GM21786 (cell line): ENCODE data around the gene NTRK3.

ENCODE experiments used
- ATAC-seq: cut with Tn5 transposase; IDR thresholded peaks from one replicate; pipeline ENCODE4 v1.9.1; 2021; ENCODE audit not compliant: unreplicated experiment

NTRK3 gene

GRCh38 chr15:88006146-88006545, 250.4 kb downstream of the NTRK3 start:
- no peak for ATAC-seq

DNA sequence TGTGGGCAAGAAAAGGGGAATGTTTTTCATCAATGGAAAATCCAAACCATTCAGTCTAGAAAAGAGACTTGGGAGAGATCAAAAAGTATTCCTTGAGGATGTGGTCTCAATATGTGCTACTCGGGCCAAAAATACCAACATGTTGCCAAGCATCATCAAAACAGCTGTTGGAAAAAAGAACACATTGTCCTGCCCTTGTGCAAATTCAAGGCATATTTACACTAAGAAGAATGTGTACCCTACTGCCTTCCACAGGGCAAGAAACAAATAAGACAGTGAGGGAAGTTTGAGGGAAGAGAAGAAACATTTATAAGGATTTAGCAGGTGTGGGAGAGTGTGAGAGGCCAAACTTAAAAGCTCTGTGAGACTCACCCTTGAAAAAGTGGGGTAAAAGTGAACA, 252.1 kb downstream of the NTRK3 start:
- ATAC-seq = no peak

DNA sequence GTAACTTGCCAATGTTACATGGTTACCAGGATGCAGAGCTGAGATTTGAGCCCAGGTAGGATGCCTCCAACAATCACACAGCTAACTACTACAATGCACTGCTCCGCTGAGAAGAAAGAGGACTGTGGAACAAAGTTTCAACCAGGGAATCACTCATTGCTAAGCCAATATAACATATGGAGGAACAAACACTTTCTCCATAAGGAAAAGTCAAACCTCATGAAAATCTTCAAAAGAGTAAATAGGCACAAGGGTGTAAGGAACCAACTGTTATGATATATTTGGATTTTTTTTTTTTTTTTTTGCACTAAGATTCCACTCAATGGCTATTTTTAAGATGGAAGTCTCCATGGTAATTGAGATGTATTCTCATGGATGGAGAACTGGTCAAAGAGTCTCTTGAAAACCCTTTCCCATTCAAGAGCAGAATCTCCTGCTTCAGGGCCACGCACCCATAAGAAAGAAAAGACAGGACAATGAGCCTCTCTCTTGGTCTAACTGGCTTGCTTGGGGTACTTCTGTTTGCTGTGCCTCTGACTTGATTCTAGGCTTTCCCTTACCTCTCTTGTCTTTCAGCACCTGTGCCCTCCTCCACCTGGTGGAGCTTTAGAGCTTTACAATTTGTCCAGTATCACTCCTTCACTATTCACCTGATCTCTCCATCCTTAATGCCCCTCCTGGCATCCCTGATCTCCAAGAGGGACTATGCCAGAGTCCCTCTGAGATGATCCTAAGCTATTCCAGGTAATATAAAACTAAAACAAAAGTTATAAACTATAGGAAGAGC, 252.8 kb downstream of the NTRK3 start:
- no peak for ATAC-seq

DNA sequence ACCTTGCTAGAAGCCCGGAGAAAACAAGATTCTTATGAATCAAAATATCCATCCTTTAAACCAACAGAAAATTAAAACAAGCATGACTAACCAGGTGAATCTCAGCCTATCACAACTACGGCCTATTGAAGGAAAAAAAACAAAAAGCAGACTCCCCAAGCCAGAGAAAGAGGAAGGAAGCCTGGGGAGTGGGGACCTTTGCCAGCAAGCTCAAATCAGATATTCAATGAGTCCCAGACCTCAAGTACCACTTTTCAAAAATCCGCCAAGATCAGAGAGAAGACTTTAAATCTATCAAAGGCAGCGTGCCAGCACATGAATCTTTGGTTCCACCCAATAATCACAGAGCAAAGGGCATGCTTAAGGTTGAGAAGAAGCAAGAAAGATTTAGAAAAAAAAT, 253.8 kb downstream of the NTRK3 start:
- no peak for ATAC-seq

DNA sequence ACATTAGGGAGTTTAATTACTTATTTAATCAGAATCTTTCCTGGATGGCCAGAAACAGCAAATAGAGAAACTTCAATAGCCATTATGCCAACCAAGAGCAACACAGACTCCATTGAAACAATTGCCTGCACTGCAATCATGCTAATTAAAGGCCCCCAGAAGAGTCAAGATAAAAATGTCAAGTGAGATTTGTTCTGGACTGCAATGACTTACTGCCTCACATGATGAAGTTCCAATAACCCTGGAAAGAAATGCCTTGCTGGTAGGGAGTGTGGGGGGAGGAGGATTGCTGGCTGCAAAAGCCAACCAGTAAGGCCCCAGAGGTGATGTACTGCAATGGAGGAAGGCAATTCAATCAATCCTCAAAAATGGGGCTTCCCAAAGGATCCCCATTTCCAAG, 257.9 kb downstream of the NTRK3 start:
- ATAC-seq = no peak

- ATAC-seq = no peak
Measured at GRCh38 chr15:87986776-87987175, 269.8 kb downstream of the NTRK3 start.

DNA sequence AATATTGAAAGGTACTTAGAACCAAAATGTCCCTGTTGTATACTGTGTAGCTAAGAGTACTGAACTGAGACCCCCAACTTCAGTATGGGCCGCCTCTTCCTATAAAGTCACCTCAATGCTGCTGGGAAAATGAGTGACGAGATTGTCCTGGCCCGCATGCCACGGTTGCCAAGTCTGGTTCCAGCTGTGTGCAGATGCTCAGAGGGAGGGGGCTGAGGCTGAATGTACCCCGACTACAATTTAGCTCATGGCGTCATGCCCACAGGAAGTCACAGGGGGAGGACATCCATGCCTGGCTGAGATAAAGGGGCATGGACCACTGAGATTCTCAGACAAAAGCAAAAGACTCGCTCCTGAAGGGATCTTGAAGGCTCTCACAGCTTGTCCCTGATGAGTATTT, 271.1 kb downstream of the NTRK3 start:
- ATAC-seq = no peak

DNA sequence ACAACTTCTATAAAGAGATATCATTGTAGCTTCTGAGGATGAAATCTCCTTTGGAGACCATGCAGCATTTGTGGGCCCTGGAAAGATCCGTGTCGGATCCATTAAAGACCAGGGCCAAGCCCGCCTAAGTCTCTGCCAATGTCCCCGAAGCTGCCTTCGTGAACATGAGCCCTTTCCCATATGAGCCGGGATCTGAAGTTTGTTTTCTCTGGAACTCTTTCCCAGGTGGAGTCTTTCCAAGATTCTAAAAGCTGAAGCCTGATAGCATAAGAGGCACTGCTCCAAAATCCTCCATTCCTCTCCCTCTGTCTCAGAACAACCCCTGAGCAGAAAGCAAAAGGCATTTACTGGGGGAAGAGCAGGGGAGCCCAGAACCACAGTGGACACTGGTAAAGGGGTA, 274.6 kb downstream of the NTRK3 start:
- ATAC-seq = no peak

DNA sequence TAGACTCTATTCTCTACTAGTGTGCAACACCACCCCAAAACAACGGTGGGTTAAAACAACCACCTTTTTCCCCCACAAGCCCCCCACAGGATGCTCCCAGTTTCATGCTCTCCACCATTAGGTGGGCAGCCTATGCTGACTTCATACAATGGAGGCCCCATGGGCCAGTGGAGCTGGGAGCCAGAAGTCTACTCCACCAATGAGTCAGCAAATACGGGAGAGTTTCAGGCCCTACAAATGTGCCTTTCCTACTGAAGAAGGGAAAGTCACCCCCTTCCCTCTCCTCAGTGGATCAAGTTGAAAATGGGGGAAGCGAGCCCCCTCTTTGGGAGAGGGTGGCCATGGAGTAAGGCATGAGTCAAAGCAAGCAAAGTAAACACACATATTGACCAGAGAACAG, 278.6 kb downstream of the NTRK3 start:
- ATAC-seq = no peak

DNA sequence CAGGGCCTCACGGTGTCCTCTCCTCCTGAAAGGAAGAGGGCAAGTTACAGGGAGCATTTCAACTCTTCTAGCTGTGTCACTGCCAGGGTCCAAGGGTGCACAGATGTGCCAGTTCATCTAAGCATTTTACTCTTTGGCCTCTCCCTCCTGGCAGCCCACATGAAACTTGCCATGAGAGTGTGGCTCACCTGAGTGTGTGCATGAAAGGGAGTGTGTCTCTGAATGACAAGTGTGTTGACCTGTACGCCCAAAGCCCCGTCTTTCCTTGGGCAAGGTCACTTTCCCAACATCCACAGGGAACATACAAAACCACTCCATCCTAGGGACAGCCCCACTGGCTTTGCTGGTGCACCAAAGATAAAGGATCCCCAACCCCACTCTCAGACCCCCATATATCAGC, 280.0 kb downstream of the NTRK3 start:
- ATAC-seq = no peak

GRCh38 chr15:87973501-87974215, 282.9 kb downstream of the NTRK3 start:
- ATAC-seq = no peak

DNA sequence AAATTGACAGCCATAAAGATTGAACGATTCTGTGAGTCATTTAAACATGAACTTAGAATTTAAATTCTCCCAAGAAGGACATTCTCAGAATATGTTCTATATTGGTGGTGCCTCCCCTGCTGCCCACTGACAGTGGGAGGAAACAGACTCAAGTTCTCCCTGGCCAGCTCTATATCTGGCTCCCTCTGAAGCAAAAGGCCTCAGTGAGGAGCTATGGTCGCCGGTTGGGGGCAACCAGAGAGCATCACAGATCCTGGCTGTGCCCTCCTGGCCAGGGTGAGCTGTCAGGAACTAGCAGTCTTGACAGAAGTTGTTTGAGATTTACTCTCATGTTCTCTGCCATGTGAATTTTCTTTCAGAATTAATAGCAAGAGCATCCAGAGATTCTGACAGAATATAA, 285.5 kb downstream of the NTRK3 start:
- ATAC-seq = no peak

DNA sequence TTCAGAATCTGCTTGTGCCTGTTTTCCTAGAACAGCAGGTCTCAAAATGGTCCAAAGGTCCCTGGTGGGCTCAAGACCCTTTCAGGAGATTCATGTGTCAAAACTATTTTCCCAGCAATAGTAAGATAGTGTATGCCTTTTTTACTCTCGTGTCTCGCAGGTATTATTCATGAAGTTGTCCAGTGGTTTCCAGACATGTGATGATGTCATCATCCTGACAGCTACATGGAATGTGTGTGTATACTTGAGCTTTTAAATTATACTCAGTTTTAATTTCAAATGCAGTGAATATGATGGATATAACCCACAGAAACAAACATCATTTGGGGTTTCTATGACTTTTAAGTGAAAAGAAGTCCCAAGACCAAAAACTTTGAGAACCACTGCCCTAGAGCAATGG, 288.6 kb downstream of the NTRK3 start:
- no peak for ATAC-seq

GRCh38 chr15:87965304-87965703, 291.2 kb downstream of the NTRK3 start:
- no peak for ATAC-seq

DNA sequence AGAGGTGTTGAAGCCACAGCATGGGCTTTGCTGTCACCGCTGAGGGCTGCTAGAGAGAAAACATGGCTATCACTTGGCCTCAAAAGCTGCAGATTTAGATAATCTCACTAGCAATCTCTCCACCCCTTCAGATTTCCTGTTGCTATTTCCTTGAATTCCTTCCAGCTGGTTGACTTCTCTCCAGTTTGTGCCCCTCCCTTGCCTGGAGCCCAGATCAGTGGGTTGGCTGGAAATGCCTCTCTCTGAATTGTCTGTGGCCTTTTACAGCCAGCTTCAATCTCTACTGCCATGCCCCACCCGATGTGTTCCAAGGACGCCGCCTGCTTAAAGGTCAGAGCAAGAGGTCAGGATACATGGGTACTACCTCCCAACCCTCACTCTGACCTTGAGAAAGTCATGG, 294.1 kb downstream of the NTRK3 start:
- no peak for ATAC-seq

GRCh38 chr15:87961851-87962420, 294.6 kb downstream of the NTRK3 start:
- ATAC-seq = no peak

GRCh38 chr15:87959662-87960061, 296.9 kb downstream of the NTRK3 start:
- no peak for ATAC-seq

DNA sequence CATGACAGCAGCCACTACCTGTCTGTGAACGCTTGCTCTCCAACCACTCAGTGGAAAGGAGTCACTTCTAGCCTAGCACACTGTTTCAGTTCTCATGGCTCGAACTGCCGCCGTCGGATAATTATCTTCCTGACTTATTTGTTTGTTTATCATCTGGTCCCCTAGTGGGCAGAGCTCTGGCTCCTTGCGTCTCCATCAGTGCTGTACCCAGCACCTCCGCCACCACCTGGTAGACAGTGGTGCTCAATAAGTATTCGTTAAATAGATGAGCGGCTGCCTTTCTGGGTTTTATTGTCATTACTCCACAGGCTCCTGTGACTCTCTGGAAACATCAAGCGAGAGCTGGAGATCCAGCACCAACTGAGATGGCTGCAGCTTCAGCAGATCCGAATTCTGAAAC, 297.5 kb downstream of the NTRK3 start:
- ATAC-seq = no peak

DNA sequence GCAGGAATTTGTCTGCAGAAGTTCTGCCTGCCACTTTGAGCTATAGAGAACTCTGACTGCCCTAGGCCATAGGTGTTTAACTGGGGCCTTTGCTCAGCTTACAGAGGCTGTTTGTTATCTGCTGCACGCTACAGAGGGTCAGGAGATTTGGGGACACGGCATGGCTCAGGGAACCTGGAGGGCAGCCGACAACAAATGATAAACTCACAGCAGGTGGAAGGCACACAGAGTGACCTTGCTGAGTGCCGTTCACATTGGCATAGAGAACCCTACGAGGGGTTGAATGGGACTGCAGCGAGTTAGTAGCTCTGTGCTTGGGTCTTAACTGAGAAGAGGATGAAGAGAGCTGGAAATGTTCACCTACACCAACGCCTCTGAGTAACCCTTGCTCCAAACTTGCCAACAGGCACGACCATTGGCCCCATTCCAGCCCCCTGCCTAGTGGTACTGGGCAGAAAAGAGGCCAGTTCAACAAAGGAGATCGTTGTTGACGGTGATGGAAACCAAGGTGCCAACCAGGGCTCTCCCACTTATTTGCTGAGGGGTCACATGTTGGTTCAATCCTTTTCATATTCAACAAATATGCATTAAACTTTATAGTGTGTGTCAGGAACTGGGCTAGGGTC, 301.1 kb downstream of the NTRK3 start:
- ATAC-seq = no peak

GRCh38 chr15:87954793-87955192, 301.7 kb downstream of the NTRK3 start:
- ATAC-seq = no peak

- no peak for ATAC-seq
Measured at GRCh38 chr15:87952736-87953287, 303.7 kb downstream of the NTRK3 start.
